ENCODE measurements around the gene ZBTB48.

GRCh38 chr1:6631058-6631457 is 51.3 kb downstream of the ZBTB48 start:
- TF ChIP-seq, protein P1, sequence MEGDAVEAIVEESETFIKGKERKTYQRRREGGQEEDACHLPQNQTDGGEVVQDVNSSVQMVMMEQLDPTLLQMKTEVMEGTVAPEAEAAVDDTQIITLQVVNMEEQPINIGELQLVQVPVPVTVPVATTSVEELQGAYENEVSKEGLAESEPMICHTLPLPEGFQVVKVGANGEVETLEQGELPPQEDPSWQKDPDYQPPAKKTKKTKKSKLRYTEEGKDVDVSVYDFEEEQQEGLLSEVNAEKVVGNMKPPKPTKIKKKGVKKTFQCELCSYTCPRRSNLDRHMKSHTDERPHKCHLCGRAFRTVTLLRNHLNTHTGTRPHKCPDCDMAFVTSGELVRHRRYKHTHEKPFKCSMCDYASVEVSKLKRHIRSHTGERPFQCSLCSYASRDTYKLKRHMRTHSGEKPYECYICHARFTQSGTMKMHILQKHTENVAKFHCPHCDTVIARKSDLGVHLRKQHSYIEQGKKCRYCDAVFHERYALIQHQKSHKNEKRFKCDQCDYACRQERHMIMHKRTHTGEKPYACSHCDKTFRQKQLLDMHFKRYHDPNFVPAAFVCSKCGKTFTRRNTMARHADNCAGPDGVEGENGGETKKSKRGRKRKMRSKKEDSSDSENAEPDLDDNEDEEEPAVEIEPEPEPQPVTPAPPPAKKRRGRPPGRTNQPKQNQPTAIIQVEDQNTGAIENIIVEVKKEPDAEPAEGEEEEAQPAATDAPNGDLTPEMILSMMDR (conservative IDR thresholded peaks at IDR 0.05 in 1 of 2, IDR thresholded peaks at IDR 0.05 in 1 of 2; ENCODE audit: low read depth in 1 of 2, low read length in 2 of 2): no peak
- no peak for TF ChIP-seq EZH2 (IDR thresholded peaks at IDR 0.05; ENCODE audit: low read length, missing control alignments)

Measured in fibroblast of lung (primary cell).